CD4-positive, alpha-beta T cell treated with Interferon alpha-2 for 1 hour (primary cell): ENCODE data around the gene EPB41L5.

Experiments used
- DNase-seq, 2 donors: peaks; one replicate each; pipeline ENCODE4 v3.0.0-alpha.2; 2020 to 2022

EPB41L5 gene

GRCh38 chr2:120227111-120227991 lies 214.5 kb downstream of the EPB41L5 start:
- DNase-seq = no peak

- peak in 1 of 2 donors; percentile 32 for DNase-seq
These were observed 215.6 kb downstream of the EPB41L5 start for GRCh38 chr2:120228503-120228902.
